ENCODE measurements around the gene BIRC2.

DNA sequence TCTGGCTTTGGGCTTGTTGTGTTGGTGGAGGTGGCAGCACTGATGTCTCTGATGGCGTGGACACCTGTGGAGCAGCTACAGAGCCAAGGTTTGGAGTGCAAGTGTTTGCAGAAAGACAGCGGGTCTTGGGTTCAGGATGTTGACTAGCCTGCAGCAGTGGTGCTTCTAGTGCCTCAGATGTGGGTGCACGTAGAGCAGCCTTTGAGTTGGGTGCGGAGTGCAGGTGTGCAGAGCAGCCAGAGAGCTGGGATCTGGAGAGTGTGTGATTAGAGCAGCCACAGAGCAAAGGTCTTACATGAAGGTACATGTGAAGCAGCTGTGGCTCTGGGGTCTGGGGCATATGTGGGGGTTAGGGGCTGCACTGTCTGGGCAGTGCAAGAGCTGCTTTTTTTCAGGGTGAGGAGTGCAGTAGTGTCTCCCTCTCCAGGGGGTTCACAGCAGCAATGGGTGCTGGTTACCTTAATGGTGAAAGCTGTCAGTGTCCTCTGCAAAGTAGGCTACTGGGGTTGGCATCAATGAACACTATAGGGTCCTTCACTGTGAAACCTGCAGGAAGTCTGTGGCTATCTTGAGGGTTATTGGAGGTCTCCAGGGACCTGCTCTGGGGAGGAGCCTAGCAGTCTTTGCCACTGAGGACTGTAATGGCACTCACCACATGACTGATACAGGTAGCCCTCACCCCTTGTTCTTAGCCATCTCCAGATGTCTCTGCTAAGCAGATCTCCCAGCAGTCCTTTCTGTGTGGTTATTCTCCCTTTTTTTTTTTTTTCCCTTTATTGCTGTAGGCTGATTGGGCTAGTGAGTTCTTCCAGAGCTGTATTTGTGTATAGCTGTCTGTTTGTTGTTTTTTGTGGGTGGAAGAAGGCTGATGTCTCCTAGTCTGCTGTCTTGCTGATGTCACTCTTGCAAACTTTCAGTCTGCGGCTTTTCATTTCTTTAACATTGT lies 14.3 kb downstream of the BIRC2 start:
- TF ChIP-seq, protein P1, sequence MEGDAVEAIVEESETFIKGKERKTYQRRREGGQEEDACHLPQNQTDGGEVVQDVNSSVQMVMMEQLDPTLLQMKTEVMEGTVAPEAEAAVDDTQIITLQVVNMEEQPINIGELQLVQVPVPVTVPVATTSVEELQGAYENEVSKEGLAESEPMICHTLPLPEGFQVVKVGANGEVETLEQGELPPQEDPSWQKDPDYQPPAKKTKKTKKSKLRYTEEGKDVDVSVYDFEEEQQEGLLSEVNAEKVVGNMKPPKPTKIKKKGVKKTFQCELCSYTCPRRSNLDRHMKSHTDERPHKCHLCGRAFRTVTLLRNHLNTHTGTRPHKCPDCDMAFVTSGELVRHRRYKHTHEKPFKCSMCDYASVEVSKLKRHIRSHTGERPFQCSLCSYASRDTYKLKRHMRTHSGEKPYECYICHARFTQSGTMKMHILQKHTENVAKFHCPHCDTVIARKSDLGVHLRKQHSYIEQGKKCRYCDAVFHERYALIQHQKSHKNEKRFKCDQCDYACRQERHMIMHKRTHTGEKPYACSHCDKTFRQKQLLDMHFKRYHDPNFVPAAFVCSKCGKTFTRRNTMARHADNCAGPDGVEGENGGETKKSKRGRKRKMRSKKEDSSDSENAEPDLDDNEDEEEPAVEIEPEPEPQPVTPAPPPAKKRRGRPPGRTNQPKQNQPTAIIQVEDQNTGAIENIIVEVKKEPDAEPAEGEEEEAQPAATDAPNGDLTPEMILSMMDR (conservative IDR thresholded peaks at IDR 0.05; ENCODE audit: low read depth, low read length): no peak
- TF ChIP-seq NFE2L2 (IDR thresholded peaks at IDR 0.05; ENCODE audit: low read depth, low read length) (no peak), CHD1 (IDR thresholded peaks at IDR 0.05; ENCODE audit: low read depth, low read length) (no peak), MAFK (IDR thresholded peaks at IDR 0.05; ENCODE audit: low read depth, low read length) (no peak), RCOR1 (IDR thresholded peaks at IDR 0.05; ENCODE audit: insufficient replicate concordance, low read length) (no peak), SMC3 (IDR thresholded peaks at IDR 0.05; ENCODE audit: low read depth, low read length) (no peak), MXI1 (IDR thresholded peaks at IDR 0.05; ENCODE audit: borderline replicate concordance, low read depth, low read length) (no peak), POLR2A (IDR thresholded peaks at IDR 0.05; ENCODE audit: low read depth, low read length) (no peak)
- TF ChIP-seq, protein P2, sequence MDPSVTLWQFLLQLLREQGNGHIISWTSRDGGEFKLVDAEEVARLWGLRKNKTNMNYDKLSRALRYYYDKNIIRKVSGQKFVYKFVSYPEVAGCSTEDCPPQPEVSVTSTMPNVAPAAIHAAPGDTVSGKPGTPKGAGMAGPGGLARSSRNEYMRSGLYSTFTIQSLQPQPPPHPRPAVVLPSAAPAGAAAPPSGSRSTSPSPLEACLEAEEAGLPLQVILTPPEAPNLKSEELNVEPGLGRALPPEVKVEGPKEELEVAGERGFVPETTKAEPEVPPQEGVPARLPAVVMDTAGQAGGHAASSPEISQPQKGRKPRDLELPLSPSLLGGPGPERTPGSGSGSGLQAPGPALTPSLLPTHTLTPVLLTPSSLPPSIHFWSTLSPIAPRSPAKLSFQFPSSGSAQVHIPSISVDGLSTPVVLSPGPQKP (IDR thresholded peaks at IDR 0.05; ENCODE audit: borderline replicate concordance, low read depth, low read length): no peak
